Superior temporal gyrus (tissue), 1 donor: Measurements from ENCODE around the gene ADGRV1.
"Not testable (repeated sequence)": the region's sequence is repeated elsewhere in the genome, so short reads cannot be mapped to it uniquely, and the experiment has no call there.

Experiments used
- DNase-seq: peaks from one replicate; pipeline ENCODE4 v3.0.0-alpha.2; 2016; ENCODE audit errors: extremely low spot score

ADGRV1 gene

DNA sequence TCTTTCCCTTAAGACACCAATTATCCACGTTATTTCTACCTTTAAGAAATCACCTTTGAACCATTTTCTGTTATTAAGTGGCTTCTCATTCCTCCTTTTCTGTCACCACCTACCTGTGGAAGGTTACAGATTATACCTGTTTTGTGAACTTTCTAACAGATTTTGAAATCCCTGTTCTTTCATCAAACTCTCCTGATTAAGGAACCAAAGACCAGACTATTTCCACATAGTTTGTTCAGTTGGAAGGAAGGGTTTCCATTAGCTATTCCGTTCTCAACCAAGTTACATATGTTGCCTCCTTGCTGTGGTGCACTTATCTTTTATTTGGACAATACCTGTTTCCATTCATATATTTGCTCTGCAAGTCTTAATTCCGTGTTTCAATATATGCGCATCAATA lies 343.6 kb downstream of the ADGRV1 start:
- no peak for DNase-seq

DNA sequence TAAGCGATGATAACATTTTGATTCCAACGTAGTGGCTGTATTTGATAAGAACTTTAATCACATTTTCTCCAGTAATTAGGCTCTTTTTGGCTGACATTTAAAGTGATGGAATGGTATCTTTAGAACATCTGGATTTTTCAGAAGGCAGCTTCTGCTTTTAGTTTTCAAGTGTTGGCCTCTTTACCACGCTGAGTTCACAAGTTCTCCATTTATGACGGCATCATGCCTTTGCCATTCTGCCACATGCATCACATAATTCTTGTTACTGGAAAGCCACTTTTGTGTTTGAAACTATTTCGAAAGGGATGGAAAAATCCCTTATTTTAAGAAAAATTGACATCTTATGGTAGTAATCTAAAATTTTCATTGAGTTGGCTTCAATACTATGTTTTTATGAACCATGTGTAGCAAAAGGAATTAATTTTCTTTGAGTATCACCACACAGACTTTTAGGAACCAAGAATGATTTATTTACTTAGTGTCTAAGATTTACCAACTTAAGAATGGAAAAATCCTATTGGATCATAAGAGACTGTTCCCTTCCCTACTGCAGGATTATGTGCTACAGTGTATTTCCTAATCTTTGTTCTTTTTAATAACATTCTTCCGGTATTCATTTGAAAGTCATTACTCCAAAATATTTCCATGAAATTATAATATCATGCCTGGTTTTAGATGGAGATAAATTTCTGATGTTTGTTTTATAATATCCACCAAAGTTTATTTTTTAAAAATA lies 344.2 kb downstream of the ADGRV1 start:
- DNase-seq, result no peak

DNA sequence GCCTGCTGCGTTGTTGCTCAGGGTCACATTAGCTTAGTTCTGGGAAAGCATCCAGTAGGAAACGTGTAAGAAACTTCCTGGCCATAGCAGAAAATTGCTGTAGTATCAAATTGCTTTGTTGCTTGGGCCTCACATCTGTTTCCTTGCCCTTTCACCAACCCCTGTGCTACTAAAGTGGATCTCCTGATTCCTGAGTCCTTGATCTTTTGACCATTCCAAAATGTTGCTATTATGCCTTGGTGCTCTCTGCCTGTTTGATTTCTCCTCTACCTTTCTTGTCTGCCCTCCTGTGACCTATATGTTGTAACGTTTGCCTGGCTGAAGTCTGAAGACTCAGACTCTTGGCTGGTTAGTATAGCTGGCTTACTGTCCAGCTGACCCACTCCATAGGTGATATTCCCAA lies 350.5 kb downstream of the ADGRV1 start:
- no peak for DNase-seq

DNA sequence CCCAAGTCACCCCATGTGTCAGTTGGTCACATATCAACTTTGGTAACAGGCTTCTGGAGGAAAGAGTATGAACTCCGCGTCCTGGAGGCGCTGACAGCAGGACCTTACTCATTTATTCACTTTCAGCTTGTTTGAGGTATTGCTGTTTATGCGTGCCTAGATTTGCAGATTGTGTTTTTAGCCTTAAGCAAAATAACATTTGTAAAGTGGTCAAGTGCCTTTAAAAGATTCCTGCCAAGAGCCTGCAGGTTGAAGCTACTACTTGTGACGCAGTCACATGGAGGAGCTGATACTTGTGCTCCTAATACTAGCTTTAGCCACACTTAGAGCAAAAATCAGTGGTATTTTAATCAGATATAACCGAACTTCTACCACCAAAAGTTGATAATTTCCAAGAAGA lies 351.3 kb downstream of the ADGRV1 start:
- no peak for DNase-seq

DNA sequence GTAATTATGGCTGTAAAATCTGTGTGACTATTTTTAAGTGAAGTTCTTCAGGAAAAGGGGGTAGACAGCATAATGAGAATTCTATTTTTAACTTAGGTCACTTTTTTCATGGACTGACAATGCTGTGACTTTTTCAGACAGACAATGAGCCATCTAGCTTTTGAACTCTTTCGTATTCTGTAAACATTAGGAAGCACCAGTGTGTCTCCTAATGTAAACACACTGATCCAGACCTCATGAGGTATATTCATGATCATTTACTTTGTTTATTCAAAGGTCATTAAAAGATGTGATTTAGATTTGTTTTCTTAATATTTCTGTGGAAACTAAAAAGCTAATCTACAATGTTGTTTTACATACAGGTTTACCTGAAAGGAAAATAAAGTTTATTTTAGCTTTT lies 352.6 kb downstream of the ADGRV1 start:
- no peak for DNase-seq

DNA sequence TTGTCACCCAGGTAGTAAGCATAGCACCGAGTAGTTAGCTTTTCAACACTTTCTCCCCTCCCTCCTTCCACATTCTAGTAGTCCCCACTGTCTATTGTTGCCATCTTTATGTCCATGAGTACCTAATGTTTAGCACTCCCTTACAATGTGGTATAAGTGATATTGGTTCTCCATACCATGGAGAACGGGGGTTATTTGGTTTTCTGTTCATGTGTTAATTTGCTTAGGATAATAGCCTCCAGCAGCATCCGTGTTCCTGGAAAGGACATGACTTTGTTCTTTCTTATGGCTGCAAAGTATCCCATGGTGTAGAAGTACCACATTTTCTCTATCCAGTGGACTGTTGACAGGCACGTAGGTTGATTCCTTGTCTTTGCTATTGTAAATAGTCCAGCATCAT lies 353.9 kb downstream of the ADGRV1 start:
- no peak for DNase-seq

DNA sequence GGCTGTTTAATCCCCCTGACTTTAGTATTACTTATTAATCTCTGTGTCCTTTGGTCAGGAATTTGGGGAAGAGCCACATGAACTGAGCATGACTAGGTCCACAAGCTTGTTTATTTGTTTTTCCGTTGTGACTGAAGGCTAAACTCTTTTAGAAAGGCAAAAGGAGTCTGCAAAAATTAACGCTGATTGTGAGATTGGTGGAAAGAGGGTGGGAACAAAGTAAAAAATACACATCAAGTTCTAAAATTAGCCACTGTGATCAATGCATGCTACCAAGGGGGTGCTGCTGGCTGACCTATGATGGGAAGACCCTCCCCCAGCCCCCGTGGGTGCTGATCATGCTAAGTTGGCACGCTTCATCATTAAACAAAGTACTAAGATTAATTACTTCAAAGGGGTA lies 356.8 kb downstream of the ADGRV1 start:
- DNase-seq, result no peak

DNA sequence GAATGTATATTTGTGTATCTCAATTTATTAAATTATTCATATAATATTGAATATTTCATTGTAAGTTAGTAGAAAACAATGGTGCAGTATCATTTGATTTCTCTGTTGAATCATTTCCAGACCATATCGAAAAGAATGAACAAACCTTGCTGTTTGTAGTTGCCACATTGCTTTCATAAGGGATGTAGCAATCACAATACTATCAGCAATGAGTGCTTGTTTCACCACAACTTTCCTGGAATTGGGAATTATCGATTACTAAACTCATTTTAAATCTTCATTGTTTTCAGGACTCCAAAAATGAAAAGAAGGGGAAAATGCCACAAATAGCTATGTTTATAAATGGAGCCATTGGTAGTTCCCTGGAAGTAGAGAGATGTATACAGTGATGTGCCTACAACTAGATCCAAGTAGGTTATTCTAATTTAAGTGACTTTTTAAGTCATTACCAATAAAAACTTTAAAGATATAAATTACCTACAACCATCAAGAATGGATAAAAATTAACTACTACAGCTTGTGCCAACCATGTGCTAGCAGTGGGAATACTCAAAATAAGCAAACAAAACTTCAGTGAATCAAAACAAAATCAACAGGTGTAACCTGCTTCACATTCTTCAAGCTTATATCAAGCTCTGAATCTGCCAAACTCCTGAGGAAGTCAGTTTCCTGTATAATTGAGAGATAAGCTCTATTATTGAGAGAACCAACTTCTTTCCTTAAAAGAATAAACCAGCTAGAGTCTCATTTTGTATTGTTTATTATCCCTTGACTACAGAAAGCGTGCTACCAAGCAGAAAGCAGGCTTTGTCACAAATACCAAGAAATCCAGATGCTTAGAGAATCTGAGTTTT lies 358.6 kb downstream of the ADGRV1 start:
- DNase-seq, result no peak

DNA sequence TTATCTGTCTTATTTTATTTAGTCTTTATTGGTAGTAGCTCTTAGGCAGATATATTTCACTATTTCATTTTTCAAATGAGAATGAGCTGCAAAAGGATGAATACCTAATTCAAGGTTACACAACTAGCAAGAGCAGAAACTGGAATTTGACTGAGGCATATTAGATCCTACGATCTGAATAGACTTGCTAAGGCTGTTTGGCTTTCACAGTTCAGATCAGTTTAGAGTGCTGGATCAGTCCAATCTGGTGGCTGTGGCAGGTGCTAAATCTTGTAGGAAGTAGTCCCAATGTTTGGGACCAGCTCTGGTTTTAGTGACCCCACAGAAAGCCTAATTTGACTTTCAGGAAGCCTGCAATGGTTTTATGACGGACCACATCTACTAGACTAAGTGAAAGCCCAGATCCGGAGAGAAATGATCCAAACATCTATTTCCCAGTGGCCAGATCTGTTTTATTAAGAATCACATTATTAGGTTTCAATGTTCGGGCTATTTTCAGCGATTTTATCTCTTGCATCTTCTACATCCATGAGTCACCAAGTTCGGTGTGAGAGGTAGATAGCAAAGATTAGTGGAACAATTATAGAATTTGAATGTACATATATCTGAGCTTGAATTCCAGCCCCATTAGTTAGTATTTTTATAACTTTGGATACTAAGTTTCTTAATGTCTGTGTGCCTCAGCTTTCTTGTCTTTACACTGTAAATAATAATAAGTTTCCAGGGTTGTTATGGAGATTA lies 359.5 kb downstream of the ADGRV1 start:
- no peak for DNase-seq

DNA sequence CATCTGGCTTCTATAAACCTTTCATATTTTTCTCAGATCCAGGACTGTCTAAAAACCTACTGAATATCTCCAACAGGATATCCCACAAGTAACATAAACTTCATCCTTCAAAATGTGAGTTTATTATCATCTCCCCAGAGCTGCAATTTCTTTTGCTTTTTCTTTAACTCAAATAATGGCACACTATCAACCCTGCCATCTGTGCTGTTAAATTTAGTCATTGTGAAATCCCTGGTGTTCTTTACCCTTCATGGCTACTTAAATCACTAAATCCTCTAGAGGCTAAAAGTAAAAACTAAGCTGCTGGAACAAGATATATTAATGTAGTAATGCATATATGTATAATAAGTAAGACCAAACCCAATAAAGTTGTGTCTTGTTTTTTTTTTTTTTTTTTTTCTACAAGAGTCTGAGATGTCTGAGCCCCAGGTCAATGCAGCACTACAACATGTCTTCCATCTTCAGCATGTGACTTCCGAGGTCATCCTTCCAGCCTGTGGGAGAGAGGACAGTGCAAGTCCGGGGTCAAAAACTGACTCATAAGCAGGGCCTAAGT lies 362.9 kb downstream of the ADGRV1 start:
- peak; percentile 46 for DNase-seq

DNA sequence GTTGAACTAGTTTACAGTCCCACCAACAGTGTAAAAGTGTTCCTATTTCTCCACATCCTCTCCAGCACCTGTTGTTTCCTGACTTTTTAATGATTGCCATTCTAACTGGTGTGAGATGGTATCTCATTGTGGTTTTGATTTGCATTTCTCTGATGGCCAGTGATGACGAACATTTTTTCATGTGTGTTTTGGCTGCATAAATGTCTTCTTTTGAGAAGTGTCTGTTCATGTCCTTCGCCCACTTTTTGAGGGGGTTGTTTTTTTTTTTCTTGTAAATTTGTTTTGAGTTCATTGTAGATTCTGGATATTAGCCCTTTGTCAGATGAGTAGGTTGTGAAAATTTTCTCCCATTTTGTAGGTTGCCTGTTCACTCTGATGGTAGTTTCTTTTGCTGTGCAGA lies 365.6 kb downstream of the ADGRV1 start:
- not testable (repeated sequence) for DNase-seq

DNA sequence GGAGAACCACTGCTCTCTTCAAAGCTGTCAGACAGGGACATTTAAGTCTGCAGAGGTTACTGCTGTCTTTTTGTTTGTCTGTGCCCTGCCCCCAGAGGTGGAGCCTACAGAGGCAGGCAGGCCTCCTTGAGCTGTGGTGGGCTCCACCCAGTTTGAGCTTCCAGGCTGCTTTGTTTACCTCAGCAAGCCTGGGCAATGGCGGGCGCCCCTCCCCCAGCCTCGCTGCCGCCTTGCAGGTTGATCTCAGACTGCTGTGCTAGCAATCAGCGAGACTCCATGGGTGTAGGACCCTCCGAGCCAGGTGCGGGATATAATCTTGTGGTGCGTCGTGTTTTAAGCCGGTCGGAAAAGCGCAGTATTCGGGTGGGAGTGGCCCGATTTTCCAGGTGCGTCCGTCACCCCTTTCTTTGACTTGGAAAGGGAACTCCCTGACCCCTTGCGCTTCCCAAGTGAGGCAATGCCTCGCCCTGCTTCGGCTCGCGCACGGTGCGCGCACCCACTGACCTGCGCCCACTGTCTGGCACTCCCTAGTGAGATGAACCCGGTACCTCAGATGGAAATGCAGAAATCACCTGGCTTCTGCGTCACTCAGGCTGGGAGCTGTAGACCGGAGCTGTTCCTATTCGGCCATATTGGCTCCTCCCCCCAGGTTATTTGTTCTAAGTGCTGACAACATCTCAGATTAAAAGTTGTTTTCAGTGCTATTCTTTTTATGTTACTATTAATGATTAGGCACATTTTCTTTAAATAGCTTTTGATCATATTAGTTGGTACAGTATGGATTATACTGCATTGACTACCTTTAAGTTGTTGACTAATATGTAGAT lies 370.6 kb downstream of the ADGRV1 start:
- DNase-seq, result not testable (repeated sequence)

DNA sequence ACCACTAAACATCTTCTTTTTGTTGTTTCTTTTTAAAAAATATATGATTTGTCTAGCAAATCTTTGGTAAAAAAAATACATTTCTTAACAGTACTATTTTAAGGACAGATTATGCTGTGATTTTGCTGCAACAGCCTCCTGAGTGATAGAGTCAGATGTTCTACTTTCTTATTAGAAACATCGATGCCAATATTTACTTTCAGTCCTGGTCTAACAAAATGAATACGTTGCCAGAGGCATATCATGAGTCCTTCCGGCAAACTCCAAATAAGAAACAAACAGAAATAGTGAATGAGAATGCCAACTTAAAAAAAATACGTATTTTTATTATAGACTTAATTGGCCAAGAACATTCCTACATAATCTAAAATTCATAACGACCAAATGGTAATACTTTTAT lies 371.5 kb downstream of the ADGRV1 start:
- no peak for DNase-seq

DNA sequence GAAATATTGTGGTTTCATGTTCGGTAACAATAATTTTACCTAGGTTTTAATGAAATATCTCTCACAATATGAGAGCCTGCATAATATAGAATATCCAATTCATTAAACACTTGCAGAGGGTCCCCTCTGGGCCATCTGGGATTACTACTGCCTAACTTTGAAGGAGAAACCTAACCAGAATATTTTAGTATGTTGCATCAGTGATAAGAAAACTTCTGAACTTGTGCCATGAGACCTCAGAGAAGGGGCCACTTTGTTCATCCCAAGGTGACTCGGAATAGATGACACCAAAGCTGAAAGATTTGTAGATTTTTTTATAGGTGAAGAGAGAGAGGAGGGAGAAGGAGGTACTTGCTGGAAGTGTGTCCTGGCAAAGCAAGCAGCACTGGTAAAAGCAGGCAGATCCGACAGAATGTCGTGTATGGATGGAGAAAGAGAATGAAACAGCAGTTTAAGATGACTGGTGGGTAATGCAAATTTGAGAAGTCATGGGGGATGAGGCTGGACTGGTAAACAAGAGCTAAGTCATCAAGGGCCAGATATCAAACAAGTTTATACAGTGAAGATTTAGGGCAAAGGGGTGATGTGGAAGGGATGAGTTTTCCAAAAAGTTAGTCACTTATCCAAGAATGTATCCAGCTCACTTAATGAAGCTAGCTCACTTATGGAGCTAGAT lies 372.3 kb downstream of the ADGRV1 start:
- no peak for DNase-seq

DNA sequence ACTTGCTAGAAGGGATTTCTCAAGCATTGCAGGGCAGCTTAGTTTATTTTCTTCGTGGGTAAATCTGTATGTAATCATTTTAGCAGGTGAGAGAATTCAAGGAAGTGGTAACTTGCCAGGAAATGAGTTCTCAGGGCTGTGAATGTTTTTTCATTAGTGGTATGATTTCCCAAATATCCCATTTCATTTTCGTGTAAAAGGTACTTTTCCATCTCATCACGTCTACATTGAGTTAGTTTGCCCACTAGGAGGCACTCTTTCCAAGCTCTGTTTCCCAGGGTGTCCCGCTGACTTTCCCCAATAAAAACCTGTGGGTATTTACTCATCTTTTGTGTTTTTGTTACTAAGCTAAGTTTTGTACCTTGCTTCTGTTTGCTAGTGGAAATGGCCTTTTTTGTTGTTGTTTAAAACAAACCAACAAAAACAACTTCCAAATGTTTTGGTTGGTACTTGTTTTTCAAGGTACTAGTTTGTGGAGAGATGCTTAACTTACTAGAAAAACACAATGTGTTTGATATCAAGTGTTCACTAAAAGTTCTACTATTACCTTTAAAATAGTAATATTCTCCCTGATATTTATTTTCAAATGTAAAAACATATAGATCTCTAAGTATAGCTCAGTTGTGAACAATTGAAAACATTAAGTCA lies 373.6 kb downstream of the ADGRV1 start:
- DNase-seq, result peak; percentile 83

DNA sequence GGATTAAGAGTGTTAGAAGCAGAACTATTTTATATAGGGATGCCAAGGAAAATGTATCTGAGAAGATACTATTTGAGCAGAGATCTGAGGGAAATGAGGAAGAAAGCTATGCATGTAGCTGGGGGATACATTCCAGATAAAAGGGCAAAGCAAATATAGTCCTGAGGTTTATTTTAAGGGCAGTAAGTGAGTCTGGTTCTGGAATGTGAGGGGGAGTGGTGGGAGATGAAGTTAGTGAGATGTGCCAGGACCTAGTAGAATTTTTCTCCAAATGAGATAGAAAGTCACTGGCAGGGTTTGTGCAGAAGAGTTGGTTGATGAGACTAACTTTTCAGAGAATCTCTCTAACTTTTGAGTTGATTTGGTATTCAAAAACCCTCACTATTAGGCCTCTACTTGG lies 374.7 kb downstream of the ADGRV1 start:
- no peak for DNase-seq

DNA sequence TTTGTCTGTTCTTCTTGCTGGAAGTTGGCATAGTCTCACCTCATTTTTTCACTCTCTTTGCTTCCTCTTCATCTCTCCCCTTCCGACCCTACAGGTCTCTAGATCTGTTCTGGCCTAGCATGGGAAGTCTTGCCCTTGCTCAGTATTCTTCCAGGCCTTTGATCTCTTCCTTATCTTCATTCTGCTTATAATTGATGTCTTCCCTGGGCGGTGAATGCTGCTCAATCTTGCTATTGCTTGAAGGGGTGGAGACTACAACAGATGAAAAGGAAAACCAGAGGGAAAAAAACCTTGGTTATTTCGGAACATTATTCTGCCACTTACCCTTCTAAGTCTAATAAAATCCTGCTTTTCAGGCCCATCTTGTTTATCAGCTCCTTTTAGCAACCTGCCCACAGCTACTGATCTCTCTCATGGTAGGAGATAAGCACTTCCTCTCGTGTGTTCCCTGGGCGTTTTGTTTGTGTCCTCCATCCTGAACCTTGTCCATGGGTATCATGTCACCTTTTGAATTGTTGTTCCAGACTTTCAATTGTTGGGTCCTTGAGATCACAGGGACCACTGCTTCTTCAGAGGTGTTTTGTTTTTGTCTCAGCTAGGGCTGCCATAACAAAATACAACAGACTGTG lies 375.6 kb downstream of the ADGRV1 start:
- no peak for DNase-seq

DNA sequence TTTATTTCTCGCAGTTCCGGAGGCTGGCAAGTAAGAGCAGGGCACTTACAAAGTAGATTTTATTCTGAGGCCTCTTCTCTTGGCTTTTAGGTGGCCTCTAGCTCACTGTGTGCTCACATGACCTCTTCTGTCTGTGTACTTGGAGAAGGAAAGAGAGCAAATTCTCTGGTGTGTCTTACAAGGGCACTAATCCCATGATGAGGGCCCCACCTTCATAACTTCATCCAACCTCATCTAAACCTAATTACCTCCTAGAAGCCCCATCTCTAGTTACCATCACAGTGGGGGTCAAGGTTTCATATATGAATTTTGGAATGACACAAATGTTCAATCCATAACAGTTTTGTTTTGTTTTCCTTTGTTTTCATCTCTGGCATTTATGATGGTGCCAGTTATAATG lies 376.1 kb downstream of the ADGRV1 start:
- no peak for DNase-seq

DNA sequence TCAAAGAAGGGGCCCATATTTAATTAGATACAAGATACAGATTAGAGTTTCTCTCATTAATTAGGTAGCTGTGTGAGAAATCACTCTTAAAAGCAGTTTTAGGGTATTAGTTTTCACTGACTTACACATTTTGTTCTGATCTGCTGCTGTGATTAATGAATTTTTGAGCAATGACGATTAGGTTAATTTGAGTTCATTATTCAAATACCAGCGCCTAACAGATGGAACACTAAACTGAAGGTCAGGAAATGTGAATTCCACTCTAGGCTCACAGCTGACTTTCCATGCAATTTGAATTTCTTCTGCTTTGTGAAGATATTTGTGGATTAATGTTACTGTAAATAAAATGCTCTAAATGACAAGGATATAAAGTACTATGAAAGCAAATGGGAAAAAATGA lies 380.6 kb downstream of the ADGRV1 start:
- DNase-seq, result no peak
